Thyroid gland (tissue), 4 donors: Measurements from ENCODE around the gene PDP2.

Source experiments
- CTCF ChIP-seq, 6 experiments: fragments of 200-600 bp in 3 of 6; fragments of 450-650 bp in 3 of 6; sonication (generic) in 3 of 6; IDR thresholded peaks; one replicate each; pipeline ENCODE4 v1.5.1; 2016 to 2019; ENCODE audit warnings: antibody characterized with exemption in 6 of 6, mild to moderate bottlenecking in 2 of 6, inconsistent platforms in 1 of 6, moderate library complexity in 1 of 6
- POLR2A ChIP-seq, 2 donors: fragments of 450-650 bp; IDR thresholded peaks; one replicate each; pipeline ENCODE4 v1.6.1; 2017; ENCODE audit warnings: antibody characterized with exemption in 2 of 2, mild to moderate bottlenecking in 2 of 2, moderate library complexity in 1 of 2

DNA sequence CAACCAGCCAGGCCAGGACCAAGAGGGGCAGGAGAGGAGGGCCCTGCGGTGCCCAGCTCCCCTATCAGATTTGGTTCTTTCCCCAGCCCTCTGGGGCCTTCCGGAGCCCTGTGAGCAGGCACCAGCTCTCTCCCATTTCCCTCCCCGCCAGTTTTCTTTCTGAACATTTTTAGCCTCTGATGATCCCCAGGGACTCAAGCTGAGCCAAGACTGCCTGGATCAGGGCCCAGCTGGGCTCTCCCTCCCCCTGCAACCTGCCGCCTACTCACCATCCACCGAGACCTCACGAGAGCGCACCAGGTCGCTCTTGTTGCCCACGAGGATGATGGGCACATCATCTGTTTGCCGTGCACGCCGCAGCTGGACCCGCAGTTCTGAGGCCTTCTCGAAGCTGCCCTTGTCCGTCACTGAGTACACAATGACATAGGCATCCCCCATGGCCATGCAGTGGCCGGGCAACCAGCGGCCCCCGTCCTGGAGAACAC, 43.0 kb downstream of the PDP2 start:
- no peak for TF ChIP-seq CTCF (IDR thresholded peaks at IDR 0.05)
- peak in 1 of 2 donors; percentile 25 for TF ChIP-seq POLR2A (IDR thresholded peaks at IDR 0.05)
